ENCODE measurements around the gene PROZ. TPM values are rescaled to one million over a fixed set of nuclear protein-coding genes. Genes with fewer than 3 reads are reported as not detected.
"Not testable (repeated sequence)": the region's sequence is repeated elsewhere in the genome, so short reads cannot be mapped to it uniquely, and the experiment has no call there.

Gene PROZ
- polyA plus RNA-seq, 3 donors = 2.9 to 4.8 (median 3.5) TPM

GRCh38 chr13:113153810-113154748 lies 4.4 kb upstream of the PROZ start:
- DNase-seq = no peak

DNA sequence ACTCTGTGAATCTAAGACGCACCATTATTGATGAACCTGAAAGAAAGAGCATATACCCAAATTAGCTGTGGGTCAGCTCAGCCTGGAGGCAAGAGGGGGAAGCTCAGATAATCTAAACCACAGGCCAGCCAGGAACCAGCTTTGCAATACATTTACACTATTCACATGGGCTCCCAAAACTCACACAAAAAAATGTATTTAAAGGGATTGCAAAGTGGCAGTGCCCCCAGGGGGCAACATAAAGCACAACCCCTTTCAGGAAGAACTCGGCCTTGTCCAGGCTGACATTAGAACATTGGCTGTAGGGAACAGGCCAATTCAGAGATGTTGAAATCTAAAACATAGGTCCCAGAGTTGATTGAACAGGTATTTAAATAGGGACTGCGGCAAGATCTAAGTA lies 3.2 kb upstream of the PROZ start:
- DNase-seq = no peak

DNA sequence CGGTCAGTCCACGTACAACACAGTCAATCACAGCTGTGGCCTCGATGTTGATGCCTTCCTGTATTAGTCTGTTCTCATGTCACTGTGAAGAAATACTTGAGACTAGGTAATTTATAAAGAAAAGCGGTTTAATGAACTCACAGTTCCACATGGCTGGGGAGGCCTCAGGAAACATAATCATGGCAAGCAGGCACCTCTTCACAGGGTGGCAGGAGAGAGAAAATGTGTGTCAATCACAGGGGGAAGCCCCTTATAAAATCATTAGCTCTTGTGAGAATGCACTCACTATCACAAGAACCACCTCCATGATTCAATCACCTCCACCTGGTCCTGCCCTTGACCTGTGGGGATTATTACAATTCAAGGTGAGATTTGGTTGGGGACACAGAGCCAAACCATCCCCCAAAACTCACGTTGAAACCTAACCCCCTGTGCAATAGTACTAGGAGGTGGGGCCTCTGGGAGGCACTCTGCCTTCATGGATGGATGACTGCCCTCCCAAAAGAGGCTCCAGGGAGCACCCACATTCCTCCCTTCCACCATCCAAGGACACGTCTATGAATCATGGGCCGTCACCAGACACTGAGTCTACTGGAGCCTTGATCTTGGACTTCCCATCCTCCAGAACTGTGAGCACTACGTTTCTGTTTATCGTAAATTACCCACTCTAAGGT lies 2.3 kb upstream of the PROZ start:
- DNase-seq = no peak

- no peak for DNase-seq
Measured at GRCh38 chr13:113157206-113157928, 1.1 kb upstream of the PROZ start.

- DNase-seq = no peak
Measured at GRCh38 chr13:113158946-113159345, 498 bp downstream of the PROZ start.

DNA sequence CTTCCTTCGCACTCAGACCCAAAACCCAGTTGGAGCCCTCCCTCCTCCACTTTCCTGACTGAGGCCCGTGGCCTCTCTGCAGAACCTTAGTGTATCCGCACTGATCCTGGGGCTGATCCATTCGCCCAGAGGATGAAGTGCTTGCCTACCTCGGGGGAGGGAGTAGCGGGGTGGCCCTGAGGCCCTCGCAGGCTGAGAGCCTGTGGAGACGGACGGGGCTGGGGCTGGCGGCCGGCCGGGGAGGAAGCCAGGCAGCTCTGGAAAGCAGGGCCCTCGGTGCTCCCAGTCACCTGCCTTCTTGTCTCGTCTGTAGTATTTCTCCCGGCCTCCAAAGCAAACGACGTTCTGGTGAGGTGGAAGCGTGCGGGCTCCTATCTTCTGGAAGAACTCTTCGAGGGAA lies 1.3 kb downstream of the PROZ start:
- DNase-seq = no peak

DNA sequence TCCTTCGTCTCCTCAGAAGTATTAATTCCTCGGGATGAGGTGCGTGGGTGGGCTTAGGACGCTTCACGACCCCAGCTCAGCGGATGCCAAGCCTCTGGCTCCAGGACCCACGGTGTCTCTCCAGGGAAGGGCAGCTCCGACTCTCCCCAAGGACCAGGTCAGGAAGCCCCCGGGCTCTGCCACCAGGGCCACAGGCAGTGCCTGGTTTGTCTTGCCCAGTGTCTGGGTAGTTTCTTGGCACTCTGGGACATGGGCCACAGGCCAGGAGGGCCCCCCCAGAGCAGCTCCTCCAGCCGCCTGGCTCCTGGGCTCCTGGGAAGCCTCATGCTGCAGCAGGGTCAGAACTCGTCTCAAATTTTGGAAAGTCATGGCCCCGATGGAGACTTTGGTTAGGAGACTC lies 2.5 kb downstream of the PROZ start:
- DNase-seq = no peak

- no peak for DNase-seq
Measured at GRCh38 chr13:113161433-113161832, 3.0 kb downstream of the PROZ start.

GRCh38 chr13:113161975-113162374 lies 3.5 kb downstream of the PROZ start:
- DNase-seq = not testable (repeated sequence)

DNA sequence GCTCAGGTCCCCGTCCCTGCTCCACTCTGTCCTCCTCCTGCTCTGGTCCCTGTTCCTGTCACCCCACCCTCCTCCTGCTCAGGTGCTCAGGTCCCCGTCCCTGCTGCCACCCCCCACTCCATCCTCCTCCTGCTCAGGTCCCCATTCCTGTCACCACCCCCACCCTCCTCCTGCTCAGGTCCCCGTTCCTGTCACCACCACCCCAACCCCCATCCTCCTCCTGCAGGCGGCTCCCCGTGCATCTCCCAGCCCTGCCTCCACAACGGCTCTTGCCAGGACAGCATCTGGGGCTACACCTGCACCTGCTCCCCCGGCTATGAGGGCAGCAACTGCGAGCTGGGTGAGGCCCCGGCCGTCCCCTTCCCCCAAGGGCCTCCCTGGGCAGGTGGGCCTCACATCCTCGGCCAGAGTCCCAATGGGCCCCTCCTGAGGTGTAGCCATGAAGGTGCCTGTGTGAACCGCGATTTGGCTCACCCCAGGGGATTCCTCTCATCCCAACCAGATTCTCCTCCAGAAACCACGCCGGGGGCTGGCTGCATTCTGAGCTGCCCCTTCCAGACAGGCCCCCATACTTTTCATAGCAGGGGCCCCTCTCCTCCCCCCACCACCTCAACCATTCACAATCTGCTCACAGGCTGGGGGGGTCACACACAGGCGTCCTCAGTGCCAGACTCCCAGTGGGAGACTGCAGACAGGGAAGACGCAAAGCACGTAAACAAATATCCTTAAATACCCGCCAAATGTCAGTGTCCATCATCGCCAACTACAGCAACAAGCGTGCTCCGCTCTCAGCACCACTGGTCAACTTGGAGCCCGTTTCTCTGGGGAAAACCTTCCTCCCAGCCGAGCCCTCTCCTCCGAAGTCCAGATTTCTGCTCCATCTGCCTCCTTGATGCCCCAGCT lies 4.6 kb downstream of the PROZ start:
- DNase-seq = no peak

DNA sequence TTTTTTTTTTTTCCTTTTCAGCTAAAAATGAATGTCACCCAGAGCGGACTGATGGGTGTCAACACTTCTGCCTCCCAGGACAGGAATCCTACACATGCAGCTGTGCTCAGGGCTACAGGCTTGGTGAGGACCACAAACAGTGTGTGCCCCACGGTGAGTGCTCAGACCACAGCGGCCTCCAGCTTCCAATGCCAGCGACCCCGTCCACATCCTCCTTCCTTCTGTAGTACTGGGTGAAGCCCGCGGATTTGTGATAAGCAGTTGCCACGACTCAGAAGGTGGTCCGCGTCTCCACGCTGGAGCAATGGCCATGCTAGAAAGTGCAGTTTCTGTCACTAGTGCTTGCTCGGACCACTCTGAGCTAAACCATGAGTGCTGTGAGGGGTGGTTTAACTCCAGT lies 6.0 kb downstream of the PROZ start:
- no peak for DNase-seq

DNA sequence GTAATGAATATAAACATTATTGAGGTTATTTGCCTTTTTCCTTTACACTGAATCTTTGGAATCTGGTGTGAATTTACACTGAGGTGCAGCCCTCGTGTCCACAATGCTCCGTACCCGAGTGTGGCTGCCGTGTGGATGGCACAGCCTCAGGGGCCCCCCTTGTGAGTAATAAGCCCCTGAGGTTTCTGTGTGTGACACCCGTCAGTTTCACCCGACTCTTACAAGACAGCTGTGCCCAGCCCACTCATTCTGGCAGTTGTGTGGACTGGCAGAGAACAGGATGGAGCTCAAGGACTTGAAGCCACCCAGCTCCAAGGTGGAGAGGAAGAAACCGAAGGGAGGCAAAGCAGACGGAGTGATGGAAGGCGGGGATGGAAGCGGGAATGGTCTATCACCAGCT lies 7.8 kb downstream of the PROZ start:
- DNase-seq = no peak

DNA sequence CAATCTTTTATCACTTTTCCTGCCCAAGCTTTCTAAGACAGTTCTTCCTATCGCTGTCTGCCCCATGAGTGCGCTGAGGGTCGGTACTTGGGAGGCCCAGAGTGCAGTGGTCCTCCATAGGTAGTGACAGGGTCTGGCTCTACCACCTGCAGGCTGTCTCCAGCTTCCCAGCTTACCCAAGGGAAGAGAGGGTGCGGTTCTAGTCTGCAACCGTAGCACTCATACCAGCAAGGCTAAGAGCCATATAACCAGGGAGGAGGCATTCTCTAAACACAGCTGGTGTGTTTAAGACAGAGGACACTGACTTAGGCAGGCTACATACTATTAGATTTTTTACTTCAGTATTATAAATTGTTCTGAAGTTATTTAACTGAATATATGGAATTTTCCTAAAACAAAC lies 8.2 kb downstream of the PROZ start:
- no peak for DNase-seq

DNA sequence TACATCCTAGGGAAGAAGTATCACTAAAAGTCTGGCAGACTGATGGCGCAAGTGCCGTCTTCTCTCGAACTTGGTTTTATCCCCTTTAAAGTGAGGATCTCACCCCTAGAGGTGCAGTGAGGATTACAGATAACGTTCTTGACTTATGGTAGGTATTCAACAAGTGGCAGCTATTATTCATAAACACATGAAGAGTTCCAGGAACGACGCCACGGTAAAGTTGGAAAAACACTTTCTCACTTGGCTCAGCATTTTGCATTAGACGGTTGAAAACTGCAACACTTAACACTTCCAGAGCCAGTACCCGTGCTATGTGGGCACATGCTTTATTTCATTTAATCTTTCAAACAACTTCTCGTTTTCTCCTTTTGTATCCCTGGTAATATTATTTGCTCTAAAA lies 8.7 kb downstream of the PROZ start:
- DNase-seq = no peak

DNA sequence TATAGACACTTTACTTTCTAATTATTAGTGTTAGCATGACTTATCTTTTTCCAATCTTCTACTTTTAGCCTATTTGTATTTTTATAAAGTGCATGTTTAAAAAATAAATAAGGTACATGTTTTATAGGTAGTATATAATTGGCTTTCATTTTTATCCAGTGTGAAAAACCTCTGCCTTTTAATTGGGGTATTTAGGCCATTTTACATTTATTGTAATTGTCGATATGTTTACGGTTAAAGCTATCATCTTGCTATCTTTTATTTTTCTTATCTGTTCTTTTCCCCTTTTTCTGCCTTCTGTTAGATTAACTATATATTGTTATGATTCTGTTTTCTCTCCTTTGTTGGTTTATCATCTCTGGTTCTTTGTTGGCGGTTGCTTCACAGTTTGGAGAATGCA lies 9.1 kb downstream of the PROZ start:
- no peak for DNase-seq

- DNase-seq = no peak
Measured at GRCh38 chr13:113168211-113168610, 9.8 kb downstream of the PROZ start.

GRCh38 chr13:113169277-113170272 lies 11.1 kb downstream of the PROZ start:
- DNase-seq = no peak

- no peak for DNase-seq
Measured at GRCh38 chr13:113170511-113170910, 12.1 kb downstream of the PROZ start.

DNA sequence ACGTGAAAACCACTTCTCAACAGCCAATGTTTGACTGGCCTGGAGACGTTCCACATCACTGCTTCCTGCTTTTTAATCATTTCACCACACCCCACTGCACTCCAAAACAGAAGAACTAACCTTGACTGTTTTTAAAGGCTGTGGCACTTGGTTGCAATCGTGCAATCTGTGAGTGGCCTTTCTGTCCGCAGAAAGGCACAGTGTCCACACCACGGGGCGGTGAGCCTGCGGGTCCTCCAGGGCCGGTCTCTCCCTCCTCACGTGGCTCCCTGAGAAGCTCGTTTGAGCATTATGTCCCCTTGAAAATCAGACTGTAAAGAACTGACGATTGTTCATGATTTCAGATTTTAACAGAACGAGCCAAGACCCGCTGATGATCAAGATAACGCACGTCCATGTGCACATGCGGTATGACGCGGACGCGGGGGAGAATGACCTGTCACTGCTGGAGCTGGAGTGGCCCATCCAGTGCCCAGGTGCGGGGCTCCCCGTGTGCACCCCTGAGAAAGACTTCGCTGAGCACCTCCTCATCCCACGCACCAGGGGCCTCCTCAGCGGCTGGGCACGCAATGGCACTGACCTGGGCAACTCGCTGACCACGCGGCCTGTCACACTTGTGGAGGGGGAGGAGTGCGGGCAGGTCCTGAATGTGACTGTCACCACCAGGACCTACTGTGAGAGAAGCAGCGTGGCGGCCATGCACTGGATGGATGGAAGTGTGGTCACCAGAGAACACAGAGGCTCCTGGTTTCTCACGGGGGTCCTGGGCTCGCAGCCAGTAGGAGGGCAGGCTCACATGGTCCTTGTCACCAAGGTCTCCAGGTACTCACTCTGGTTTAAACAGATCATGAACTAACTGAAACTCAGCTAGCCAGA lies 13.0 kb downstream of the PROZ start:
- no peak for DNase-seq
